ENCODE data around the gene TSKS. TPM values are rescaled to one million over a fixed set of nuclear protein-coding genes. Genes with fewer than 3 reads are reported as not detected.

Gene TSKS
- total RNA-seq, 1 experiment from 2014 or later: 0.28 TPM

DNA sequence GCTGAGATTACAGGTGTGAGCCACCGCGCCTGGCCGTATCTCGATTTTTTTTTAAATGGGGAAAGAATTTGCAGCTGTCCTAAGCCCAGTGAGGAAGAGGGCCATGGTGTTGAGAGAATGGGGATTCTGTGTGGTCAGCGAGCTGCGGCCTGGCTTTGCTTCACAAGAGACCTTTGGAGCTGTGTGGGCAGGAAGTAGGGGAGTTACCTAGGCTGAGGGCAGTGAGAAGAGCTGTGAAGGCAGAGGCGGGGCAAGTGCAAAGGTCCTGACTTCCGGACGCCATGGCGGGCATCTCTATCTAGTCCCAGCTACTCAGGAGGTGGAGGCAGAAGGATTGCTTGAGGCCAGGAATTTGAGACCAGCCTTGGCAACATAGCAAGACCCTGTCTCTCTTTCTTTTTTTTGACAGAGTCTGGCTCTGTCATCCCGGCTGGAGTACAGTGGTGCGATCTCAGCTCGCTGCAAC lies 8.6 kb upstream of the TSKS start:
- H2AK5ac ChIP-seq (ENCODE audit: insufficient read length, low read length): no peak overlapping the region
- no peak overlapping the region for H2BK15ac ChIP-seq (ENCODE audit: low read depth, low read length)
- H4K91ac ChIP-seq (ENCODE audit: insufficient read length, low read depth, low read length): no peak overlapping the region
- no peak overlapping the region for H3T11ph ChIP-seq (ENCODE audit: low read length)
- no peak overlapping the region for H3K14ac ChIP-seq (ENCODE audit: insufficient read depth, low read length)
- H3K27me3 ChIP-seq (ENCODE audit: insufficient read depth, low read length): no peaks in the 10 kb centered on the region
- no peak overlapping the region for H3K23ac ChIP-seq (ENCODE audit: insufficient read length, low read depth, low read length)
- Mint-ChIP-seq H3K36me3 (ENCODE audit: insufficient read depth in 1 of 3, low read depth in 3 of 3) (peaks cover 2 to 15% (median 13%) of the 10 kb centered on the region in 3 experiments), H3K27me3 (ENCODE audit: low read depth) (no peaks in the 10 kb centered on the region), H3K27ac (peak overlapping the region in 2 of 3 experiments; percentile 27 to 38; a peak in 3 of 7 replicates), H3K4me1 (peaks cover 17 to 19% of the 10 kb centered on the region in 2 experiments), H3K9me3 (no peaks in the 10 kb centered on the region), H3K4me3 (peak overlapping the region in 1 of 2 experiments; percentile 2; a peak in 2 of 5 replicates)
- no peak overlapping the region for H3K4ac ChIP-seq (ENCODE audit: low read depth, low read length)
- no peak overlapping the region for H3K18ac ChIP-seq (ENCODE audit: insufficient read length, low read depth, low read length)
- WGBS (ENCODE audit: extremely low coverage, insufficient read length, low lambda C conversion rate): no CpG with 5 or more reads among the region's 13 CpGs
- H3K9me3 ChIP-seq (ENCODE audit: control insufficient read depth, low read depth, low read length): no peaks in the 10 kb centered on the region
- no peaks in the 10 kb centered on the region for H3K4me1 ChIP-seq (ENCODE audit: insufficient read depth, low read length)
- H4K8ac ChIP-seq (replicated peaks; ENCODE audit: insufficient read length, low read depth, low read length): no peak overlapping the region
- peaks cover 8% of the 10 kb centered on the region; the same call in 1 of the 2 replicates for H3K79me2 ChIP-seq (ENCODE audit: insufficient read depth, low read length)
- H2BK20ac ChIP-seq (ENCODE audit: low read depth, low read length, poor library complexity, severe bottlenecking): no peak overlapping the region
- no peak overlapping the region for H2BK5ac ChIP-seq (ENCODE audit: insufficient read length, low read length)
- no peak overlapping the region for H3K9ac ChIP-seq (ENCODE audit: extremely low read depth, insufficient read length, low read length)
- H4K5ac ChIP-seq (ENCODE audit: insufficient read length, low read depth, low read length): no peak overlapping the region
- peaks cover 7% of the 10 kb centered on the region for H3K23me2 ChIP-seq (ENCODE audit: insufficient read length, low read depth, low read length, poor library complexity, severe bottlenecking)
- H3K27ac ChIP-seq (ENCODE audit: insufficient read length, low read depth, low read length): no peak overlapping the region
- no peaks in the 10 kb centered on the region for H4K20me1 ChIP-seq (ENCODE audit: control insufficient read depth, insufficient read depth, insufficient read length)
- TF ChIP-seq, protein P1, sequence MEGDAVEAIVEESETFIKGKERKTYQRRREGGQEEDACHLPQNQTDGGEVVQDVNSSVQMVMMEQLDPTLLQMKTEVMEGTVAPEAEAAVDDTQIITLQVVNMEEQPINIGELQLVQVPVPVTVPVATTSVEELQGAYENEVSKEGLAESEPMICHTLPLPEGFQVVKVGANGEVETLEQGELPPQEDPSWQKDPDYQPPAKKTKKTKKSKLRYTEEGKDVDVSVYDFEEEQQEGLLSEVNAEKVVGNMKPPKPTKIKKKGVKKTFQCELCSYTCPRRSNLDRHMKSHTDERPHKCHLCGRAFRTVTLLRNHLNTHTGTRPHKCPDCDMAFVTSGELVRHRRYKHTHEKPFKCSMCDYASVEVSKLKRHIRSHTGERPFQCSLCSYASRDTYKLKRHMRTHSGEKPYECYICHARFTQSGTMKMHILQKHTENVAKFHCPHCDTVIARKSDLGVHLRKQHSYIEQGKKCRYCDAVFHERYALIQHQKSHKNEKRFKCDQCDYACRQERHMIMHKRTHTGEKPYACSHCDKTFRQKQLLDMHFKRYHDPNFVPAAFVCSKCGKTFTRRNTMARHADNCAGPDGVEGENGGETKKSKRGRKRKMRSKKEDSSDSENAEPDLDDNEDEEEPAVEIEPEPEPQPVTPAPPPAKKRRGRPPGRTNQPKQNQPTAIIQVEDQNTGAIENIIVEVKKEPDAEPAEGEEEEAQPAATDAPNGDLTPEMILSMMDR (conservative IDR thresholded peaks at IDR 0.05): no peak
- no peak overlapping the region for H3K4me2 ChIP-seq (ENCODE audit: insufficient read depth, insufficient read length, low read length)
- no peak for DNase-seq
- no peak overlapping the region for H2BK12ac ChIP-seq (ENCODE audit: insufficient read length, low read depth, low read length)
- no peak overlapping the region for H2AFZ ChIP-seq (ENCODE audit: low read length)
- no peak overlapping the region for H3K56ac ChIP-seq (ENCODE audit: insufficient read length, low read depth, low read length)
- H2BK120ac ChIP-seq (ENCODE audit: low read depth, low read length, poor library complexity, severe bottlenecking): no peak overlapping the region
- H3K79me1 ChIP-seq (ENCODE audit: insufficient read depth, low read depth, low read length, poor library complexity, severe bottlenecking): peaks cover 13% of the 10 kb centered on the region

Measured in H9 (cell line).